ENCODE measurements around the gene LRRC2.

DNA sequence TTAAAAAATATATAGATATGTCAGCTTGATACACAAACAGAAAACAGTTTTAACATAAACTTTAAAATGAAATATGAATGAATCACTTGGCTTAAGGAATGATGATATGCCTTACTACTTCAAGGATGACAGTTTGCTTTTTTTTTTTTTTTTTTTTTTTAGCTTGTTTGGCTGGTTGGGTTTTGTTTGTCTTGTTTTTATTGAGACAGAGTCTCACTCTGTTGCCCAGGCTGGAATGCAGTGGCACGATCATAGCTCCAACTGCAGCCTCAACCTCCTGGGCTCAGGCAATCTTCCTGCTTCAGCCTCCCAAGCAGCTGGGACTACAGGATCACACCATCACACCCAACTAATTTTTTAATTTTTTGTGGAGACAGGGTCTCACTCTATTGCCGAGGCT, 14.5 kb downstream of the LRRC2 start:
- TF ChIP-seq CTCF (IDR thresholded peaks at IDR 0.05 in 8 of 11, conservative IDR thresholded peaks at IDR 0.05 in 3 of 11) (no peak), POLR2AphosphoS5 (IDR thresholded peaks at IDR 0.05) (no peak), POLR2A (IDR thresholded peaks at IDR 0.05) (no peak)
